ENCODE data around the gene TNFAIP3.
A peak's percentile ranks its signal among the peaks of the same experiment; 100 is the strongest.
"Not testable (repeated sequence)": the region's sequence is repeated elsewhere in the genome, so short reads cannot be mapped to it uniquely, and the experiment has no call there.

The TNFAIP3 gene

DNA sequence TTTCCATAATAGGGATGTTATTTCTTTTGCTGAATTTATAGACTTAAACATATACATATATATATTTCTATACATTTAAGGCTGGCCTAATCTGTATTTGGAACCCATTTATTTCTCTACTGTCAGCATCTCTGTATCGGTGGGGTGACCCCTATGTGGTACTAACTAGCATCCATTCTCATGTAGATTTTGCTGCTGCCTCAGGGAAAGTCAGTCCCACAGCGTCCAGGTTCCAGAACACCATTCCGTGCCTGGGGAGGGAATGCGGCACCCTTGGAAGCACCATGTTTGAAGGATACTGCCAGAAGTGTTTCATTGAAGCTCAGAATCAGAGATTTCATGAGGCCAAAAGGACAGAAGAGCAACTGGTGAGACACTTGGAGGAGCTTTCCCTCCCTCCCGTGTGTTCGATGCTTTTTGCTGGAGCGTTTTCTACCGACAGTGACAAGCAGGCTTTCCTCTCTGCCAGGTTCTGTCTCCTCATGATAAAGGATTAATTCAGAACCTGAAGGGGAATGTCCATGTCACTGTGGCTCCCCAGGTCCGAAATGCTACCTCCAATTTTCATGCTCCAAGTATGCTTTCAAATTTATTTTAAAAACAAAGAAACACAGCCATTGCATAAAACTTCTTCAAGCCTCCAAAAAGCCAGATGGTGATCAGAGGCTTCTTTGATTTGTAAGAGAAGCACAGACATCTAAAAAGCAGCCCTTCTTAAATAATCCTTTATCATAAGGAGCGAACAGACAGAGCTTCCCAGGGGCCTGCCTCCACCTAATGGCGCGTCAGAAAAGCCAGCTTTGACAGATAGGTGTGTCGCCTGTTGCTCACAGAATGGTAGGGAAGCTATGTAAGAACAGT, 13.1 kb downstream of the TNFAIP3 start:
- DNase-seq = no peak

DNA sequence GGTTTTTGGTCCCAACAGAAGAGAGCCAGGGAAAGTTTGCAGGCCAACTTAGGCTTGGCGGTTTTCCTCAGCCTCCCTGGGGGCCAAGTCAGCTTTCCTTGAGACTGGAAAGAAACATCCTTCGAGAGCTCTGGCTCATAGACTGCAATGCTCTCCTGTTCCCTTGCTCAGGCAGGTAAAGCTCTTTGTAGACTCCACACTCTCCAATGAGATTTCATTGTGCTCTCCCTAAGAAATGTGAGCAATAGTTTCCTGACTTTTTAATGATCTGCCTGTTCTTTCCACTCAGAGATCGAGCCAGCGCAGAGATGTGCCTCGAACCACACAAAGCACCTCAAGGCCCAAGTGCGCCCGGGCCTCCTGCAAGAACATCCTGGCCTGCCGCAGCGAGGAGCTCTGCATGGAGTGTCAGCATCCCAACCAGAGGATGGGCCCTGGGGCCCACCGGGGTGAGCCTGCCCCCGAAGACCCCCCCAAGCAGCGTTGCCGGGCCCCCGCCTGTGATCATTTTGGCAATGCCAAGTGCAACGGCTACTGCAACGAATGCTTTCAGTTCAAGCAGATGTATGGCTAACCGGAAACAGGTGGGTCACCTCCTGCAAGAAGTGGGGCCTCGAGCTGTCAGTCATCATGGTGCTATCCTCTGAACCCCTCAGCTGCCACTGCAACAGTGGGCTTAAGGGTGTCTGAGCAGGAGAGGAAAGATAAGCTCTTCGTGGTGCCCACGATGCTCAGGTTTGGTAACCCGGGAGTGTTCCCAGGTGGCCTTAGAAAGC, 13.9 kb downstream of the TNFAIP3 start:
- DNase-seq = no peak

DNA sequence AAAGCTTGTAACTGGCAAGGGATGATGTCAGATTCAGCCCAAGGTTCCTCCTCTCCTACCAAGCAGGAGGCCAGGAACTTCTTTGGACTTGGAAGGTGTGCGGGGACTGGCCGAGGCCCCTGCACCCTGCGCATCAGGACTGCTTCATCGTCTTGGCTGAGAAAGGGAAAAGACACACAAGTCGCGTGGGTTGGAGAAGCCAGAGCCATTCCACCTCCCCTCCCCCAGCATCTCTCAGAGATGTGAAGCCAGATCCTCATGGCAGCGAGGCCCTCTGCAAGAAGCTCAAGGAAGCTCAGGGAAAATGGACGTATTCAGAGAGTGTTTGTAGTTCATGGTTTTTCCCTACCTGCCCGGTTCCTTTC, 14.4 kb downstream of the TNFAIP3 start:
- no peak for DNase-seq

DNA sequence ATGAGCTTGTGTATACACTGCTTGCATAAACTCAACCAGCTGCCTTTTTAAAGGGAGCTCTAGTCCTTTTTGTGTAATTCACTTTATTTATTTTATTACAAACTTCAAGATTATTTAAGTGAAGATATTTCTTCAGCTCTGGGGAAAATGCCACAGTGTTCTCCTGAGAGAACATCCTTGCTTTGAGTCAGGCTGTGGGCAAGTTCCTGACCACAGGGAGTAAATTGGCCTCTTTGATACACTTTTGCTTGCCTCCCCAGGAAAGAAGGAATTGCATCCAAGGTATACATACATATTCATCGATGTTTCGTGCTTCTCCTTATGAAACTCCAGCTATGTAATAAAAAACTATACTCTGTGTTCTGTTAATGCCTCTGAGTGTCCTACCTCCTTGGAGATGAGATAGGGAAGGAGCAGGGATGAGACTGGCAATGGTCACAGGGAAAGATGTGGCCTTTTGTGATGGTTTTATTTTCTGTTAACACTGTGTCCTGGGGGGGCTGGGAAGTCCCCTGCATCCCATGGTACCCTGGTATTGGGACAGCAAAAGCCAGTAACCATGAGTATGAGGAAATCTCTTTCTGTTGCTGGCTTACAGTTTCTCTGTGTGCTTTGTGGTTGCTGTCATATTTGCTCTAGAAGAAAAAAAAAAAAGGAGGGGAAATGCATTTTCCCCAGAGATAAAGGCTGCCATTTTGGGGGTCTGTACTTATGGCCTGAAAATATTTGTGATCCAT, 15.3 kb downstream of the TNFAIP3 start:
- DNase-seq = no peak

DNA sequence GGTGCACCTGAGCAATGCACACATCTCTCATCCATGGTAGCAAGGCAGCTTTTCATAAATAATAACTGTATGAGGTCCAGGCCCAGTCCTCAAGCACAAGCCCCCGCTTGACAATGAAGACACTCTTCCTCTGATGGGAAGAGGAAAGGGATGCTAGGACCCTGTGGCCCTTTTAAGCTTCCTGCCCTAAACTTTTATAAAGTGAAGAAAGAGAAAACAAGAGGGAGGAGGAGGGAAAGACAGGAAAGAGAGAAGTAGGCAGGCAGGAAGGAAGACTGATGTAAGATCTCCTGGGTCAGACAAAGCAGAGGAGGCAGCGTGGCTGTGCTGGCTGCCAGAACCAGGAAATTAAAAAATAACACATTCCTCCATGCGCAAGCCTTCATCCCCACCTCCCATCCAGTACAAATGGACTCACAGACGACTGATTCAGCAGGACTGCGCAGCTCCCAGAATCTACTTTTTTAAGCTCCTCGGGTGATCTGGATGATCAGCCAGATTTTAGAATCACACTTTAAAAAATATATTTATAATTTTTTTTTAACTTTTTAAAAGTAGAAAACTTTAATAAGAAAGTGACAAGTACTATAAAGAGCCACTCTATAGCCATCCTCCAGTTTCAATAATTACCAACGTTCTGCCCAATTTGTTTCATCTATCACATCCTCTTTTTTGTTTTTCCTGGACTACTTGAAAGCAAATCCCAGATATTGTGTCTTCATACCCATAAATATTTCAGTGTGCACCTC, 16.5 kb downstream of the TNFAIP3 start:
- DNase-seq = no peak

DNA sequence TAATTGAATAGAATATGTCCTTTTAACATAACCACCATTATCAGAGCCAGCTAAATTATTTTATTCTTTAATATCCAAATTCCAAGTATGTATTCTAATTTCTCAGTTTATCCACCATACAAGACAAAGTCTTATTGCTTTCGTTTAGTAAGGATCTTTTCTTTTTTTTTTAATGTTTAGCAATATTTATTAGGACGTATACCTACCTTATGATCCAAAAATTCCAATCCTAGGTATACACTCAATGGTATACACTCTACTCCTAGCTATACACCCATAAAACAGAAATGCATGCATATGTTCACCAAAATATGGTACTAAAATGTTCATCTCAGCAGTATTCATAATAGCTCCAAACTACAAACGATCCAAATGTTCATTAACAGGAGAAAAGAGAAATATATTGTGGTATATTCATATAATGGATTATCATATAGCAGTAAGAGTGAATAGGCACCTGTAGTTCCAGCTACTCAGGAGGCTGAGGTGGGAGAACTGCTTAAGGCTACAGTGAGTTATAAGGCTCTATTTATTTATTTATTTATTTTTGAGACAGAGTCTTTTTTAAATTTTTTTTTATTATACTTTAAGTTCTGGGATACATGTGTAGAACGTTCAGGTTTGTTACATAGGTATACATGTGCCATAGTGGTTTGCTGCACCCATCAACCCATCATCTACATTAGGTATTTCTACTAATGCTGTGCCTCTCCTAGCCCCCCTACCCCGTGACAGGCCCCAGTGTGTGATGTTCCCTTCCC, 17.3 kb downstream of the TNFAIP3 start:
- no peak for DNase-seq

DNA sequence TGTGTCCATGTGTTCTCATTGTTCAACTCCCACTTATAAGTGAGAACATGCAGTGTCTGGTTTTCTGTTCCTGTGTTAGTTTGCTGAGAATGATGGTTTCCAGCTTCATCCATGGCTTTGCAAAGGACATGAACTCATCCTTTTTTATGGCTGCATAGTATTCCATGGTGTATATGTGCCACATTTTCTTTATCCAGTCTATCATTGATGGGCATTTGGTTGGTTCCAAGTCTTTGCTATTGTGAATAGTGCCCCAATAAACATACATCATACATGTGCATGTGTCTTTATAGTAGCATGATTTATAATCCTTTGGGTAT, 17.8 kb downstream of the TNFAIP3 start:
- not testable (repeated sequence) for DNase-seq

DNA sequence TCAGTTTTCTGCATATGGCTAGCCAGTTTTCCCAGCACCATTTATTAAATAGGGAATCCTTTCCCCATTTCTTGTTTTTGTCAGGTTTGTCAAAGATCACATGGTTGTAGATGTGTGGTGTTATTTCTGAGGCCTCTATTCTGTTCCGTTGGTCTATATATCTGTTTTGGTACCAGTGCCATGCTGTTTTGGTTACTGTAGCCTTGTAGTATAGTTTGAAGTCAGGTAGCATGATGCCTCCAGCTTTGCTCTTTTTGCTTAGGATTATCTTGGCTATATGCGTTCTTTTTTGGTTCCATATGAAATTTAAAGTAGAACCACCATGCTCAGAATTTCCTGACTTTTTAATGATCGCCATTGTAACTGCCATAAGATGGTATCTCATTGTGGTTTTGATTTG, 19.2 kb downstream of the TNFAIP3 start:
- not testable (repeated sequence) for DNase-seq

DNA sequence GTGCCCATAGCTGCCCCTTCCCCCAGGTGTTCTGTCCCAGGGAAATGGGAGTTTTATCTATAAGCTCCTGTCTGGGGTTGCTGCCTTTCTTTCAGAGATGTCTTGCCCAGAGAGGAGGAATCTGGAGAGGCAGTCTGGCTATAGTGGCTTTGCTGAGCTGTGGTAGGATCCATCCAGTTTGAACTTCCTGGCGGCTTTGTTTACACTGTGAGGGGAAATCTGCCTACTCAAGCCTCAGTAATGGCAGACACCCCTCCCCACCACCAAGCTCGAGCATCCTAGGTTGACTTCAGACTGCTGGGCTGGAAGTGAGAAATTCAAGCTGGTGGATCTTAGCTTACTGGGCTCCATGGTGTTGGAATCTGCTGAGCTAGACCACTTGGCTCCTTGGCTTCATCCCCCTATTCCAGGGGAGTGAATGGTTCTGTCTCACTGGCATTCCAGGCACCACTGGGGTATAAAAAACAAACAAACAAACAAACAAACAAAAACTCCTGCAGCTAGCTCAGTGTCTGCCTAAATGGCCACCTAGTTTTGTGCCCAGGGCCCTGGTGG, 24.0 kb downstream of the TNFAIP3 start:
- DNase-seq = no peak

DNA sequence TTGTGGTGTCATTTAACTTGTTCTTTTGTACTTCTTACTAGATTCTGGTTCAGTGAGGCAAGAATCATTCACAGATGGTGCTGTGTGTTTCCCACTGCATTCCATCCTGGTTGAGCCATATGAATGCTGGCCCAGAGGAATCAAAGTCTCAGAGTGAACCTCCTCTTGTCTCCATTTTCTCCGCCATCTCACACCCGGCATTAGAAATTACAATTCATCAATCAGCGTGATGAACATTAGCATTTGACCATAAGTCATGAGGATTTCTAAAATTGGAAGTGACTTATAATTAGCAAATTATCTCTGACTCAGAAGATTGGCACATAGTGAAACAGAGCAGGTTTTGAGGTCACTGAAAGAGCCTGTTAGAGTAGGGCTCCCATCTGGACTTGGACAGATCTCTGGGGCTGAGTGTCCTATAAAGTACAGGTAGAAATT, 25.2 kb downstream of the TNFAIP3 start:
- DNase-seq = no peak

DNA sequence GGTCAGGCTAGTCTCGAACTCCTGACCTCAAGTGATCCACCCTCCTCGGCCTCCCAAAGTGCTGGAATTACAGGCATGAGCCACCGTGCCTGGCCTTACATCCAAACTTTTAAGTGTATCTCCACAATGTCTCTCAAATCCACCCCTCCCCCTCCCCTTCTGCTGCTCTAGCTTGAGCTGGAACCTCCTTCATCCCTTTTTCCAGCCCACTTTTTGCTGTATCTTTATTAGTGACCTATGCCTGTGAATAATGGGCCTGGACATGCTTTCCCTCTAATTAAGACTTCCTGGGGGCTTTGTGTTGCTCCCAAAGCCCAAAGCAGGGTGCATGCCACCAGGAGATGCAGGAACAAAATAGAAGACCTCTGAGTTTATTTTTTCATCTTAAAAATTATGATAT, 26.1 kb downstream of the TNFAIP3 start:
- DNase-seq = no peak

DNA sequence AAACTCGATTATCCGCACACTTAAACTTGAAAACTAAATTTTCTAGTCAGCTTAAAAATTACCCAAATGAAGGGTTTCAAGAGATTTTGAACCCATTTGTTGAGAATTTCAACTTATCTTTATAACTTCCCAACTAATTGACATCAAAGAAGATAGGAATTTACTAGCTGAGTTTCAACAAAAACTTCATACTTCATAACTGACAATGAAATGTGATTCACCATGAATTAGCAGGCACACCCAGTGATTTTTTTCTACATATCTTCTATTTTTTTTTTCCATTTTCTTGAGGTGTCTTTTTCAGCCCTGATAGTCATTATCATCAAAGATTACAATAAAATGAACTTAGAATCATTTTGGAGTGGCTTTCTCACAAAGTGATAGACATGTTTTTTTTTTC, 26.7 kb downstream of the TNFAIP3 start:
- DNase-seq = no peak

DNA sequence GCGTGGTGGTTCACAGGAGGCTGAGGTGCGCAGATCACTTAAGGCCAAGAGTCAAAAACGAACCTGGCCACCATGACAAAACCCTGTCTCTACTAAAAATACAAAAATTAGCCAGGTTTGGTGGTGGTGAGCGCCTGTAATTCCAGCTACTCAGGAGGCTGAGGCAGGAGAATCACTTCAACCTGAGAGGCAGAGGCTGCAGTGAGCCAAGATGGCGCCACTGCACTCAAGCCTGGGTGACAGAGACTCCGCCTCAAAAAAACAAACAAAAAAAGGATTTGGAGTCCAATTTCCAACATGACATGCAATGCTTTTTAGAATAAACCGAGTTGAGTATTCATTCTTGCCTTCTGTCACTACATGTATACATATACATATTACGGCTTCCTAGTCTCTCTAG, 27.3 kb downstream of the TNFAIP3 start:
- not testable (repeated sequence) for DNase-seq

DNA sequence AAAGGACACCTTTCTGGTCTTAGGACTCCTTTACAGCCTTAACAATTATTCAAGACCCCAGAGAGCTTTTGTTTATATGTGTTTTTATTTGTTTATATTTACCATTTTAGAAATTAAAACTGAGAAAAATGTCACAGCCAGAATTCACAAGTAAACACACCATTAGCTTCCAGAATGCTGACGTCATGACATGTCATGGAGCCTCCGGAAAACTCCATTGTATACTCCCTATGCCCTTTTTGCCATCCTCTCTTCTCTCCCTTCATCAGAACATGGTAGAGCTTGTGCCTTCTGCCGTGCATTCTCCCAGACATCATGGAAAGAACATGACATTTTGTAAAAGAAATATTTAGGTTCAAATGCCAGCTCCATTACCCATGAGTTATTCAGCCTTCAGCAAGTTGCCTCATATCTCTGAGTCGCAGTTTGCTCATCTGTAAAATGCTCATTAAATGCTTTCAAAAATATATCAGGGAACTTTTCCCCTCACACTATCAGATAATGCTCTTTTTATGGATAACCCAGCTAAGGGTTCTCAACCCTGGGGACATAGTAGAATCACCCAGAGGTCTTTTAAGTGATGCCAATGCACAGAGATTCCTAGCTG, 27.8 kb downstream of the TNFAIP3 start:
- no peak for DNase-seq

DNA sequence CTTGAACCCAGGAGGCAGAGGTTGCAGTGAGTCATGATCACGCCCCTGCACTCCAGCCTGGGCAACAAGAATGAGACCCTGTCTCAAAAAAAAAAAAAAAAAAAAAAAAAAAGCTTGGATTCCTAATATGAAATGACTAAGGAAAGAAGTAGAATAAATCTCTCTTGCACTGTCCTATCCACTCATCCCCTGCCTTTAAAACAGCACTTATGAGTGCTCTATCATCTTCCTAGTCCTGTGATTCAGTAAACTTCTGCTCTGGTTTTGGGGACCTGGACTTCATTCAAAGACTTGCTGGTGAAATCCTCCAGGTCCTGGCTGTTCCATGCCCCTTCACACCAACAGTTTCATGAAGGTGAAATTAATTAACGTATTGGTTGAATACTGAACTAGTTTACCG, 29.6 kb downstream of the TNFAIP3 start:
- no peak for DNase-seq

DNA sequence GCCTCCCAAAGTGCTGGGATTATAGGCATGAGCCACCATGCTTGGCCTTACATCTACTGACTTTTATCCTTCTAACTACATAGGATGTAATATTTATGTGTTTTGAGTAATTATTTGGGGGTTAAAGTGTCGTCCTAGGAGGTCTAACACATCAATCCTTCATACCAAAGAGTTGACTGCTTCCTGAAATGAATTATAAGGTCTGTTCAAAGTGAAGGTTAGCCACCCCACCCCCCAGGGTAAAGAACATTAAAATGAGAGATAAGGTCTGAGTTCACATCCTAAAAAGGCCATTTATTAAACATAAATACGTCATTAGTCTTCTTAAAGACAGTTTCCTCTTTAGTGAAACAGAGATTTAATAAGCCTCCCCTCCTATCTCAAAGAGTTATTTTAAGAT, 33.8 kb downstream of the TNFAIP3 start:
- DNase-seq = no peak

DNA sequence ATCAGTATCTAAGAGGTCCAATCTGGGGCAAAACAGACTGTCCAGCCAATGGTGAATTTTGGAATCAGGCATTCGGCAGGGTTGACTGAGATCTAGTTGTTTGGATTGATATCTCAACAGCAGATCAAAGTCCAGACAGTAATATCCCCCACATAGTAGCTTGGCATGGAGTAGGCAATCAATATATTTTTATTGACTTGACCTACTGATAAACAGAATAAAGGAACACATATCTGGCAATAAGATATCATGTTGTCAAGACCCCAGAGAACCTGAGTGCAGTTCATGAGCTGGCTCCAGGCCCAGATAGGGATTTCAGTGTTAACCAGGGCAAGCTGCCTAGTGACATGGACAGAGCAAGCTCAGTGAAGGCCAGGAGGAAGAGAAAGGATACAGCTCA, 34.4 kb downstream of the TNFAIP3 start:
- no peak for DNase-seq

DNA sequence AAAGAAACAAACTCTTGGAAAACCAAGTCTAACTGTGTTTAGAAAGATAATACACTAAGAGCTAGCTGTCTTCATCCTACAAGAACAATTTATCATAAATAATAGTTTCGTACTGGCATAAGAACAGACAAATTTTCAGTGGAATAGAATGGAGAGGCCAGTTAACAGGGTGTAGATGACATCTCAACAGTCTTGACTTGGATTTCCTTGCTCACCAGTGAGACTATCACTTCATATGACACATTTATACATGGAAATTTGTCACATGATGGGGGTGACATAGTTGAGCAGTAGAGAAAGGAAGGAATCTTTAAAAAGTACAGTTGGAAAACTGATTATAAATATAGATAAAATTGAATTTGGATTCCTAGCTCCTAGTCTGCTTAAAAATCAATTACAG, 35.6 kb downstream of the TNFAIP3 start:
- DNase-seq = no peak

DNA sequence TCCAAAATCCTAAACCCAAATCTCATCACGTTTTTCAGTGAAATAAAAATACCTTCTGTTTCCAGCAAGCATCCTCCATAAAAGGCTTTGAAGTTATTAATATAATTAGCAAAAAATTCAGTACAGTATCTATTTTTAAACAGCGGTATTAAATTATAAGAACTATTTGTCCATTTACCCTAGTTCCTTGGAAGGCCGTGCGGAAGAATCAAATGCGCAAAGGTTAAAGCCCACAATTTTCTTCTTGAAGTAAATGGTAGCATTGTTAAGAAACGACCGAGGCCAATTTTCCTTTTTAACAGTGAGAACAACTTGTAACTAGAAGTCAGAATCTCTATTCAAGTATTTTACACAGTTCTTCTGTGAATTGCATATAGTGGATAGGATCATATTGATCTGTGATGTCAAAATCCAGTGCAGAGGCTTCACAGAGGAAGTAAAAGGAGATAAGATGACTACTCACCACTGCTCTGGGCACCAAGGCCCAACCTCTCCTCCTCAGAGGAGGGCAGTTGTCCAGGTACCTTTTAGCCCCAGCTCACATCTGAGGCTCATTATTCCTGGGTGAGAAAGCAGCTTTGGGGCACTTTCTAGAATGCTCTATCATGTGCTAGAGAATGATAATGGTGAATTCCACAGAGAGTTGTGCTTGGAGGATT, 36.3 kb downstream of the TNFAIP3 start:
- DNase-seq = no peak

DNA sequence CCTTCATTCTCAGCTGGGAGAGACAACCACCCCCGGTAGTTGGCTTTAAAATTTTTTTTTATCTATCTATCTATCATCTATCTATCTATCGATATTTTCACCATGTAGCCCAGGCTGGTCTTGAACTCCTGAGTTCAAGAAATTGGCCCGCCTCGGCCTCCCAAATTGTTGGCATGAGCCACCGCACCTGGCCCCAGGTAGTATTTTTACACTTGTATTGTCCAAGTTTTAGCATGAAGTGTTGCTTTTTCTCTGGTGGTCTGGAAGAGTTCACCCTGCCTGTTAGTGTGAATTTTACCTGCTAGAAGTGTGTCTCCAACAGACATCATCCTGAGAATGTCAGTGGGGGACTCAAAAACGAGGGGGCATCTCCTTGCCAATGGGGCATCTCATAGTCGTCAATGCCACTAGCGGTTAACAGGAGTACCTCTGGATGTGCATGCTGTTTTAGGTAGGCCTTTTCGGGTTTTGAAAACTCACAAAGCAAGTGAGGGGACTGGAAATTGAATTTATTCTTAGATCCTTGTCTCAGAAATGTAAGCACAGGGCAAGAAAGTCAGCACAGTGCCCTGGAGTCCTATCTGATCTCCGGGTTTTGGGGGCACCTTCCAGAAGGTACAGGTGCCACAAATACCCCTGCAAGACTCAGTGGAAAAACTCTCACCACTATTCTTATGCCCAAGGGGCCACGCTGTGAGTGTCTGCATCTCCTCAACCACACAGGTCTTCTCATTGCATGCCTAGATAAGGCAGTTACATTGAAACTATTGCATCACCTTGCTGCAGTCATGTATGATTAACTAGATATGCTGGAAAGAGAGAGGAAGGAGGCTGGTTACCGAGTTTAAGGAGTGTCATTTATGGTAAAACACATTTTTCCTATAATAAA, 37.1 kb downstream of the TNFAIP3 start:
- DNase-seq = peak; percentile 26

Data from activated CD8-positive, alpha-beta memory T cell treated with anti-CD3 and anti-CD28 coated beads, Interleukin-2, amount 50 U/mL, for 4 hours (primary cell).